A549 (cell line): ENCODE results near the gene CCS. TPM values are rescaled to one million over a fixed set of nuclear protein-coding genes. Genes with fewer than 3 reads are reported as not detected.
A peak's percentile ranks its signal among the peaks of the same experiment; 100 is the strongest.

ENCODE experiments used
- ATAC-seq, 2 experiments: fragments of 200-7000 bp in 1 of 2; fragments of >200 bp in 1 of 2; cut with Nextera tagmentation in 1 of 2; cut with Tn5 transposase in 1 of 2; 3 replicates each; pipeline versions ENCODE4 v1.8.0 to v1.9.1; 2018 to 2020; ENCODE audit warnings: mild to moderate bottlenecking in 1 of 2, moderate library complexity in 1 of 2
- CTCF ChIA-PET: fragments of 300-600 bp; sonication (Branson Sonifier 250); formaldehyde crosslinking; extraction: SDS; loops from one replicate; lab custom pipeline; 2021; ENCODE audit warnings: antibody characterized with exemption, inconsistent platforms; lab: Yijun Ruan, JAX
- POLR2A ChIA-PET: fragments of 350-600 bp; formaldehyde crosslinking; extraction: SDS; loops from one replicate; lab custom pipeline; 2021; ENCODE audit warnings: antibody characterized with exemption, inconsistent platforms; lab: Yijun Ruan, JAX
- DNase-seq, 2 experiments: peaks; one replicate each; pipeline versions ENCODE4 v3.0.0 to v3.0.0-alpha.2; 2011 to 2016; ENCODE audit warnings: low read depth in 1 of 2, low spot score in 1 of 2
- FAIRE-seq: peaks from 2 replicates; lab custom pipeline; 2011; peaks lifted over from hg19 to GRCh38; lab: Jason Lieb, UNC
- H3K27ac ChIP-seq, 2 experiments: fragments of >200 bp; sonication (Bioruptor Twin); formaldehyde crosslinking; 3 replicates each; pipeline ENCODE4 v1.5.1; 2016 to 2017
- H3K4me1 ChIP-seq: fragments of >200 bp; sonication (Bioruptor Twin); formaldehyde crosslinking; 3 replicates; pipeline ENCODE4 v1.6.1; 2016
- H3K4me2 ChIP-seq: fragments of >200 bp; sonication (Bioruptor Twin); formaldehyde crosslinking; 3 replicates; pipeline ENCODE4 v1.6.1; 2016
- H3K4me3 ChIP-seq: fragments of >200 bp; sonication (Bioruptor Twin); formaldehyde crosslinking; 3 replicates; pipeline ENCODE4 v1.5.1; 2016
- H3K9me3 ChIP-seq: fragments of >200 bp; sonication (Bioruptor Twin); formaldehyde crosslinking; 3 replicates; pipeline ENCODE4 v1.6.1; 2016
- ATOH8 ChIP-seq: fragments of 250-450 bp; sonication (Bioruptor Pico); IDR thresholded peaks from 2 replicates; pipeline ENCODE4 v1.5.0; 2020; ENCODE audit warnings: low read depth, mild to moderate bottlenecking, moderate library complexity
- ESRRA ChIP-seq: fragments of 150-350 bp; IDR thresholded peaks from 2 replicates; pipeline ENCODE4 v1.6.1; 2014; ENCODE audit warnings: mild to moderate bottlenecking, low read length, borderline replicate concordance
- HDAC2 ChIP-seq: fragments of 200-600 bp; sonication (generic); IDR thresholded peaks from 2 replicates; pipeline ENCODE4 v1.6.1; 2016
- HES2 ChIP-seq: fragments of >200 bp; sonication (Bioruptor Twin); formaldehyde crosslinking; IDR thresholded peaks from 2 replicates; pipeline ENCODE4 v1.6.1; 2016
- JUNB ChIP-seq: fragments of >200 bp; sonication (Bioruptor Twin); formaldehyde crosslinking; IDR thresholded peaks from 2 replicates; pipeline ENCODE4 v1.6.1; 2016
- KDM1A ChIP-seq: fragments of 200-600 bp; sonication (generic); IDR thresholded peaks from 2 replicates; pipeline ENCODE4 v1.6.1; 2016; ENCODE audit warnings: low read depth, mild to moderate bottlenecking
- MAZ ChIP-seq: fragments of 150-350 bp; IDR thresholded peaks from 2 replicates; pipeline ENCODE4 v1.6.1; 2014; ENCODE audit warnings: antibody characterized with exemption, low read depth, low read length, borderline replicate concordance
- POLR2AphosphoS2 ChIP-seq: conservative IDR thresholded peaks from 2 replicates; pipeline ENCODE4 v1.6.1; 2012; ENCODE audit warnings: low read length, improper control_type of control experiment, inconsistent platforms
- RAD21 ChIP-seq, 2 experiments: fragments of >200 bp in 1 of 2; sonication (Bioruptor Twin) in 1 of 2; formaldehyde crosslinking in 1 of 2; IDR thresholded peaks in 1 of 2; conservative IDR thresholded peaks in 1 of 2; 2 replicates in 1 of 2; 3 replicates in 1 of 2; pipeline ENCODE4 v1.6.1; 2012 to 2018; ENCODE audit warnings: inconsistent platforms in 1 of 2
- REST ChIP-seq: fragments of 200-600 bp; sonication (generic); IDR thresholded peaks from 2 replicates; pipeline ENCODE4 v1.6.1; 2016; ENCODE audit warnings: antibody characterized with exemption, mild to moderate bottlenecking, moderate library complexity
- RFX5 ChIP-seq: fragments of 450-650 bp; IDR thresholded peaks from 2 replicates; pipeline ENCODE4 v1.7.1; 2014; ENCODE audit warnings: antibody characterized with exemption, mild to moderate bottlenecking, moderate library complexity
- SREBF2 ChIP-seq: fragments of 450-650 bp; IDR thresholded peaks from 2 replicates; pipeline ENCODE4 v1.6.1; 2014; ENCODE audit warnings: mild to moderate bottlenecking, moderate library complexity
- USF2 ChIP-seq: fragments of 450-650 bp; IDR thresholded peaks from 2 replicates; pipeline ENCODE4 v1.6.1; 2014; ENCODE audit warnings: antibody characterized with exemption
- WGBS: methylation state at CpG from one replicate; pipeline ENCODE4 v1.1.6; 2017; ENCODE audit errors: missing lambda C conversion rate; 5-methylcytosine and 5-hydroxymethylcytosine counted together
- polyA plus RNA-seq, 4 experiments: library from polyadenylated mRNA; depleted of rRNA in 3 of 4; stranded (reverse); fragments of >200 nt; fragmentation: RNase III in 1 of 4; extraction: RNeasy Plus Mini Kit Qiagen cat#74134 plus additional on column Dnase treatment in 1 of 4; gene quantifications; 2 replicates in 3 of 4; 3 replicates in 1 of 4; pipeline ENCODE4 v1.2.3, GENCODE V29; 2011 to 2017
- TF ChIP-seq, protein P1 (sequence below): IDR thresholded peaks from 2 replicates; pipeline ENCODE4 v1.6.1; 2012

CCS gene
- polyA plus RNA-seq, 2 of the 4 experiments (the other 2 are of a cell fraction): 18.3 to 46.5 TPM

DNA sequence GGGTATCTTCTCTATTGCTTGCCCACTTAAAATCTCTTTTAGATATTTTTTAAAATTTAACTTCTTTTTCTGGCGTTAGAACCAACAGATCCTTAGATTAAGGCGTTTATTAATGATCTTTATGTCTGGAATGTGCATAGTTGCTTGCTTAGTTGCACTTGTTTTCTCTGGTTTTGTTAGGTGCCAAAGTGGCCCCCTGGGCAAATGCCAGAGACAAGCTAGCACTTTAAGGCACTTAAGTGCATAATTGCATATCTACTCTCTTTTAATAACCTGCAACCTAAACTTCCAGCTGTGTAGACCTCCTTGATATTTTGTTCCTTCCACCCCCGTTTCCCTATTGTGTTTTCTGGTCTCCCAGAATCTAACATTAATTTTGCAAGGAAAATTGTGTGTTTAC lies 48.8 kb downstream of the CCS start (continued):
- TF ChIP-seq ATOH8 (CRISPR knock-in tag) (no peak), HDAC2 (no peak), ESRRA (no peak)
- TF ChIP-seq, protein P1, sequence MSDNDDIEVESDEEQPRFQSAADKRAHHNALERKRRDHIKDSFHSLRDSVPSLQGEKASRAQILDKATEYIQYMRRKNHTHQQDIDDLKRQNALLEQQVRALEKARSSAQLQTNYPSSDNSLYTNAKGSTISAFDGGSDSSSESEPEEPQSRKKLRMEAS: no peak
- TF ChIP-seq, all 56 proteins: peak for 0

- TF ChIP-seq HES2 (no peak), POLR2AphosphoS2 (0 out of 2 replicates have a peak, but pooled peaks have one; percentile 65), MAZ (no peak), SREBF2 (no peak), JUNB (no peak), REST (no peak), RAD21 (conservative IDR thresholded peaks at IDR 0.05 in 1 of 2, IDR thresholded peaks at IDR 0.05 in 1 of 2) (no peak), RFX5 (no peak)
- ChIA-PET POLR2A (no interaction called here), CTCF (interaction anchor here (0.5 to 1.4 kb wide), 4 partner anchors 26 to 1150 kb away, joined by 3 to 6 read pairs (median 4); partner anchors contain the start of gene RBM4B)
- H3K4me3 ChIP-seq: no peak overlapping the region
- no peak for FAIRE-seq
- H3K4me1 ChIP-seq: peaks cover 49% of the 10 kb centered on the region
- ATAC-seq: no peak
- no peak overlapping the region for H3K27ac ChIP-seq
- H3K9me3 ChIP-seq: no peaks in the 10 kb centered on the region
- WGBS: 95% methylated on average over 24 of the region's 24 CpGs
- DNase-seq: no peak
- H3K4me2 ChIP-seq: 0 out of 3 replicates have a peak overlapping the region, but pooled peaks have one; percentile 11
Measured at GRCh38 chr11:66643745-66644437, 50.9 kb downstream of the CCS start.

DNA sequence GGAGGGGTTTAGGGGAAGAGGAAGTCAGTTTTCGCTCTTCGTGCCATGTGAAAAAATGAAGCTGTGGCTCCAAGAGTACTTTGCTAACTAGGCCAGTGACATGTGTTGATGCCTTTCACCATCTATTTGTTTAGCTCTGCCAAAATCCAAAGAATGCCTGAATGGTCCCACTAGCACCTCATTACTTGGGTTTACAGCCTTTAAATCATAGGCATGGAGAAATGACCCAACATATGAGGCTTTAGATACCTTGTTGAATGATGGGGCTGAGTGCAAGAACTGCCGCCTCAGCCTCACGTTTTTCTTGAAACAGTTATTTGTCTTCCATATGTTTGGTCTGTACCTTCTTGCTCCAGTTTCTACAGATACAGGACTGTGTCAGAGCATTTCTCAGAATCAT lies 53.8 kb downstream of the CCS start:
- no peak for TF ChIP-seq KDM1A
- TF ChIP-seq USF2: no peak
- Histone ChIP-seq H3K4me1 (peaks cover 26% of the 10 kb centered on the region), H3K27ac (no peak overlapping the region), H3K4me3 (no peak overlapping the region), H3K4me2 (no peak overlapping the region), H3K9me3 (no peaks in the 10 kb centered on the region)
- DNase-seq: no peak
- 96% methylated on average over 4 of the region's 4 CpGs for WGBS
- FAIRE-seq: no peak
- POLR2A ChIA-PET: interaction anchor here (5.3 kb wide), 1 partner anchor 9 kb away, joined by 31 read pairs; the partner anchor contains the start of gene RBM4
- CTCF ChIA-PET: interaction anchor here (3.2 kb wide), 1 partner anchor 14 kb away, joined by 11 read pairs; no protein-coding TSS in a partner anchor
- ATAC-seq: no peak
